WTC11 (cell line): ENCODE measurements around the gene HOXD12.

Experiments used
- ARID4B ChIP-seq: sonication (generic); formaldehyde crosslinking; IDR thresholded peaks from 2 replicates; pipeline ENCODE4 v1.8.0; 2023; ENCODE audit warnings: missing genetic modification reagents, mild to moderate bottlenecking, borderline replicate concordance
- ATF2 ChIP-seq: sonication (generic); formaldehyde crosslinking; IDR thresholded peaks from 2 replicates; pipeline ENCODE4 v1.8.1; 2022; ENCODE audit warnings: low read depth, missing genetic modification reagents, borderline replicate concordance
- CTCF ChIP-seq: fragments of 200-600 bp; IDR thresholded peaks from 2 replicates; pipeline ENCODE4 v1.8.0; 2022; ENCODE audit warnings: antibody characterized with exemption
- E2F1 ChIP-seq: sonication (generic); formaldehyde crosslinking; IDR thresholded peaks from 2 replicates; pipeline ENCODE4 v1.8.0; 2022; ENCODE audit warnings: mild to moderate bottlenecking, missing genetic modification reagents
- FOXP1 ChIP-seq: sonication (generic); formaldehyde crosslinking; IDR thresholded peaks from 2 replicates; pipeline ENCODE4 v1.8.0; 2022; ENCODE audit warnings: missing genetic modification reagents, mild to moderate bottlenecking, moderate library complexity, borderline replicate concordance
- FOXP4 ChIP-seq: sonication (generic); formaldehyde crosslinking; IDR thresholded peaks from 2 replicates; pipeline ENCODE4 v1.8.0; 2022; ENCODE audit warnings: mild to moderate bottlenecking, missing genetic modification reagents
- MAX ChIP-seq: sonication (generic); formaldehyde crosslinking; IDR thresholded peaks from 2 replicates; pipeline ENCODE4 v1.8.0; 2022; ENCODE audit warnings: mild to moderate bottlenecking, missing genetic modification reagents
- NFYB ChIP-seq: sonication (generic); formaldehyde crosslinking; conservative IDR thresholded peaks from 2 replicates; pipeline ENCODE4 v1.8.0; 2022; ENCODE audit warnings: low read depth, missing genetic modification reagents
- PRDM15 ChIP-seq: sonication (generic); formaldehyde crosslinking; IDR thresholded peaks from 2 replicates; pipeline ENCODE4 v1.8.0; 2022; ENCODE audit warnings: missing genetic modification reagents
- SMAD4 ChIP-seq: sonication (generic); formaldehyde crosslinking; IDR thresholded peaks from 2 replicates; pipeline ENCODE4 v1.8.0; 2022; ENCODE audit warnings: mild to moderate bottlenecking, missing genetic modification reagents
- SP1 ChIP-seq: sonication (generic); formaldehyde crosslinking; conservative IDR thresholded peaks from 2 replicates; pipeline ENCODE4 v1.8.1; 2022; ENCODE audit warnings: missing genetic modification reagents
- ZNF232 ChIP-seq: sonication (generic); formaldehyde crosslinking; IDR thresholded peaks from 2 replicates; pipeline ENCODE4 v1.8.0; 2022; ENCODE audit warnings: mild to moderate bottlenecking, missing genetic modification reagents
- ZNF281 ChIP-seq: sonication (generic); formaldehyde crosslinking; IDR thresholded peaks from 2 replicates; pipeline ENCODE4 v1.8.0; 2023; ENCODE audit warnings: mild to moderate bottlenecking, missing genetic modification reagents
- ZNF512 ChIP-seq: sonication (generic); formaldehyde crosslinking; IDR thresholded peaks from 2 replicates; pipeline ENCODE4 v1.8.1; 2022; ENCODE audit warnings: missing genetic modification reagents, borderline replicate concordance

GRCh38 chr2:176128982-176129796, 29.6 kb downstream of the HOXD12 start, which contains the start of gene HOXD8:
- TF ChIP-seq SMAD4 (CRISPR knock-in tag): no peak
- TF ChIP-seq CTCF: no peak
- no peak for TF ChIP-seq ATF2 (CRISPR knock-in tag)
- no peak for TF ChIP-seq ZNF281 (CRISPR knock-in tag)
- no peak for TF ChIP-seq SP1
- no peak for TF ChIP-seq FOXP1 (CRISPR knock-in tag)
- TF ChIP-seq PRDM15: no peak
- no peak for TF ChIP-seq ARID4B (CRISPR knock-in tag)
- TF ChIP-seq E2F1 (CRISPR knock-in tag): no peak
- TF ChIP-seq ZNF512 (CRISPR knock-in tag): no peak
- TF ChIP-seq MAX (CRISPR knock-in tag): no peak; the same call in 1 of the 2 replicates
- no peak for TF ChIP-seq FOXP4
- no peak for TF ChIP-seq ZNF232
- TF ChIP-seq NFYB (CRISPR knock-in tag): no peak
